ENCODE results near the gene C13orf46. TPM values are rescaled to one million over a fixed set of nuclear protein-coding genes. Genes with fewer than 3 reads are reported as not detected.

Gene C13orf46
- total RNA-seq, 2 donors from 2014 or later, result 0.59 to 2.7 TPM

DNA sequence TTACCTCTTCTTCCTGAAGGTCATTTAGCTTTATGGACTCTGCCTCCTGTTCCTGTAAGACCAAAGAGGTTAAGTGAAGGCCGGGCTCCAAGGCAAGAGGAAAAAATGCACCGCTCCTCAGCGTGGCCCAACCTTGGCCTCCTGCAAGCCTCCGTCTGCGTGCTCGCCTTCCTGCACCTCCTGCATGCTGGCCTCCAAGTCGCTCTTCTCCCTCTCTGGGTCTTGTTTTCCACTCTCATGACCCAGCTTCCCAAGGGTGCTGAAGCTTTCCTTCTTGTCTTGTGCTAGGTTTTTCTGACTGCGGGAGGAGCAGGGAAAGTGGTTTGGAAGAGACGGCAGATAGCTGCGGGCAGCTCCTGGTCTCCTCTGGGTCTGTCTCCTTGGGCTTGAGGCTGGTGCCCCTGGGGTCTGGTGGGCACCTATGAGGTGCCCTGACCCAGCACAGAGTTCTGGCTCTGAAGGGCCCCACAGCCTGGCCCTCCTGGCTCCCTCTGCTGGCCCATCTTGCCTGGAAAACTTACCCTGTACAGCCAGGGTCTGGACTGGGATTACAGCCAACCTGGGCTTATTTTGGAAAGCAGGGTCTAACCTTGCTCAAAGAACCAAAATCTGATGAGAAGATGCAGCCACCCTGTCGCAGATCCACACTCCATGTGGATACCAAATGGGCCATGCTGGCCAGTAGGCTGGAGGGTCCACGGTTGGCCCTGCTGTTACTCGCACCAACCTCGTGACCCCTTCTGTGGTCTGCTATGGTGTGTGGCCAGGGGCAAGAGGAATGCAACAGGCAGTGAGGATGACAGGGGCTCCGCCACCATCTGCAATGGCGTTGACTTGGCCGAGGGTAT, 5.2 kb downstream of the C13orf46 start:
- Histone ChIP-seq H3K27me3 (no peaks in the 10 kb centered on the region), H3K27ac (no peak overlapping the region), H3K4me1 (peaks cover 0 to 18% of the 10 kb centered on the region in 2 donors), H3K9me3 (no peaks in the 10 kb centered on the region), H3K36me3 (no peaks in the 10 kb centered on the region), H3K4me3 (no peak overlapping the region)
- TF ChIP-seq, protein P1, sequence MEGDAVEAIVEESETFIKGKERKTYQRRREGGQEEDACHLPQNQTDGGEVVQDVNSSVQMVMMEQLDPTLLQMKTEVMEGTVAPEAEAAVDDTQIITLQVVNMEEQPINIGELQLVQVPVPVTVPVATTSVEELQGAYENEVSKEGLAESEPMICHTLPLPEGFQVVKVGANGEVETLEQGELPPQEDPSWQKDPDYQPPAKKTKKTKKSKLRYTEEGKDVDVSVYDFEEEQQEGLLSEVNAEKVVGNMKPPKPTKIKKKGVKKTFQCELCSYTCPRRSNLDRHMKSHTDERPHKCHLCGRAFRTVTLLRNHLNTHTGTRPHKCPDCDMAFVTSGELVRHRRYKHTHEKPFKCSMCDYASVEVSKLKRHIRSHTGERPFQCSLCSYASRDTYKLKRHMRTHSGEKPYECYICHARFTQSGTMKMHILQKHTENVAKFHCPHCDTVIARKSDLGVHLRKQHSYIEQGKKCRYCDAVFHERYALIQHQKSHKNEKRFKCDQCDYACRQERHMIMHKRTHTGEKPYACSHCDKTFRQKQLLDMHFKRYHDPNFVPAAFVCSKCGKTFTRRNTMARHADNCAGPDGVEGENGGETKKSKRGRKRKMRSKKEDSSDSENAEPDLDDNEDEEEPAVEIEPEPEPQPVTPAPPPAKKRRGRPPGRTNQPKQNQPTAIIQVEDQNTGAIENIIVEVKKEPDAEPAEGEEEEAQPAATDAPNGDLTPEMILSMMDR (IDR thresholded peaks at IDR 0.05), result no peak
- DNase-seq (ENCODE audit: low spot score), result no peak

- Histone ChIP-seq H3K36me3 (no peaks in the 10 kb centered on the region), H3K9me3 (no peaks in the 10 kb centered on the region), H3K4me1 (peaks cover 0 to 18% of the 10 kb centered on the region in 2 donors), H3K27ac (no peak overlapping the region), H3K4me3 (no peak overlapping the region), H3K27me3 (no peaks in the 10 kb centered on the region)
- no peak for DNase-seq (ENCODE audit: low spot score)
- TF ChIP-seq, protein P1 (IDR thresholded peaks at IDR 0.05), result no peak
These were observed 6.0 kb downstream of the C13orf46 start for GRCh38 chr13:113967729-113968462.

- DNase-seq (ENCODE audit: low spot score), result no peak
- TF ChIP-seq, protein P1 (IDR thresholded peaks at IDR 0.05), result no peak
- H3K27me3 ChIP-seq, result no peaks in the 10 kb centered on the region
- H3K27ac ChIP-seq, result no peak overlapping the region
- H3K36me3 ChIP-seq, result no peaks in the 10 kb centered on the region
- H3K4me1 ChIP-seq, result peaks cover 0 to 18% of the 10 kb centered on the region in 2 donors
- H3K9me3 ChIP-seq, result no peaks in the 10 kb centered on the region
- no peak overlapping the region for H3K4me3 ChIP-seq
These were observed 6.6 kb downstream of the C13orf46 start for GRCh38 chr13:113967206-113967720.

DNA sequence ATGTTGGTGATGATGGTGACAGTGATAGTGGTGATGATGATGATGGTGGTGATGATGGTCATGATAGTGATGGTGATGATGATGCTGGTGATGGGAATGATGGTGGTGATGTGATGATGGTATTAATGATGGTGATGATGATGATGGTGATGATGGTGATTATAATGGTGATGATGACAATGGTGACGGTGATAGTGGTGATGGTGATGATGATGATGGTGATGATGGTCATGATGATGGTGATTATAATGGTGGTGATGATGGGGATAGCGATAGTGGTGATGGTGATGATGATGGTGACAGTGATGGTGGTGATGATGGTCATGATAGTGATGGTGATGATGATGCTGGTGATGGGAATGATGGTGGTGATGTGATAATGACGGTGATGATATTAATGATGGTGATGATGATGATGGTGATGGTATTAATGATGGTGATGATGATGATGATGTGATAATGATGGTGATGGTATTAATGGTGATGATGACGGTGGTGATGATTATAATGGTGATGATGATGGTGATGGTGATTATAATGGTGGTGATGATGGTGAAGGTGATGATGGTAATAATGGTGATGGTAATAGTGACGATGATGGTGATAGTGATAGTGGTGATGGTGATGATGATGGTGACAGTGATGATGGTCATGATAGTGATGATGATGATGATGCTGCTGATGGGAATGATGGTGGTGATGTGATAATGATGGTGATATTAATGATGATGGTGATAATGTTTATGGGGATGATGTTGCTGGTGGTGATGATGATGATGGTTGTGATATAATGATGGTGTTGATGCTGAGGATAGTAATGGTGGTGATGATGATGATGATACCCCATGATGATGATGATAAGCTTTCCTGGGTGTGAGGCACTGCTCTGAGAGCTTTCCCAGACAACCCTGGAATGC, 7.7 kb downstream of the C13orf46 start:
- peaks cover 0 to 11% of the 10 kb centered on the region in 2 donors for H3K4me1 ChIP-seq
- TF ChIP-seq, protein P1 (IDR thresholded peaks at IDR 0.05), result no peak
- DNase-seq (ENCODE audit: low spot score), result no peak
- no peaks in the 10 kb centered on the region for H3K27me3 ChIP-seq
- no peak overlapping the region for H3K4me3 ChIP-seq
- no peaks in the 10 kb centered on the region for H3K36me3 ChIP-seq
- H3K27ac ChIP-seq, result no peak overlapping the region
- H3K9me3 ChIP-seq, result no peaks in the 10 kb centered on the region

DNA sequence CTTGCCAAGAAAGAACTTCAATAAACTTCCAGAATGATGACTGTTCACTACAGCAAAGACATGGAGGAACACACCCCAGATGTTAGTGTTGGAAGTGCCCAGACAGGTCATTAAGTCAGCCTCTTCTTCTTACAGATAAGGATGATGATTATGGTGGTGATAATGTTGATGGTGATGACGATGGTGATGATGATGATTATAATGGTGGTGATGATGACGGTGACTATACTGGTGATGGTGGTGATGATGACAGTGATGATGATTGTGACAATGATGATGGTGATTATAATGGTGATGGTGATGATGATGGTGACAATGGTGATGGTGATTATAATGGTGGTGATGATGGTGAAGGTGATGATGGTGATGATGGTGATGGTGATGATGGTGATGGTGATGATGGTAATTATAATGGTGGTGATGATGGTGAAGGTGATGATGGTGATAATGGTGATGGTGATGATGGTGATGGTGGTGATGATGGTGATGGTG, 8.4 kb downstream of the C13orf46 start:
- Histone ChIP-seq H3K9me3 (no peaks in the 10 kb centered on the region), H3K27ac (no peak overlapping the region), H3K4me3 (no peak overlapping the region), H3K27me3 (no peaks in the 10 kb centered on the region), H3K4me1 (peaks cover 0 to 3% of the 10 kb centered on the region in 2 donors), H3K36me3 (no peaks in the 10 kb centered on the region)
- no peak for DNase-seq (ENCODE audit: low spot score)
- TF ChIP-seq, protein P1 (IDR thresholded peaks at IDR 0.05), result no peak

Measured in right atrium auricular region (tissue), 2 donors.